ENCODE data around the gene YBX3.

YBX3 gene

GRCh38 chr12:10668526-10668925 is 54.6 kb downstream of the YBX3 start:
- no peak for DNase-seq

DNA sequence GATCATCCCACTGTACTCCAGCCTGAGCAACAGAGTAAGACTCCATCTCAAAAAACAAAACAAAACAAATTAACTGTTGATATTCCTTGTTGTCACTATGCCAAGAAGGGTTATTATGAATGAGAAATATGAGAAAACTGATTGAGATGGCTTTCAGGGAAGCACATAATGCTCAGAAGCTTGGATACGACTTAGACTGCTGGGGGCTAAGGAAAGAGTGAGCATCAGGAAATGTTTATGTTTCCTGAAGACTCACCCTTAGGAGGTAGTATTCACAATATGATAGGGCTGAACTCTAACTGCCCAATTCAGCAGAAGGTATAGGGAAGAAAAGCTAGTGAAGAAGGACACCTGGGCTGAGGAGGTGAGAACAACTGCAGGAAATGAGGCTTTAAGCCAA is 55.5 kb downstream of the YBX3 start:
- DNase-seq = no peak

DNA sequence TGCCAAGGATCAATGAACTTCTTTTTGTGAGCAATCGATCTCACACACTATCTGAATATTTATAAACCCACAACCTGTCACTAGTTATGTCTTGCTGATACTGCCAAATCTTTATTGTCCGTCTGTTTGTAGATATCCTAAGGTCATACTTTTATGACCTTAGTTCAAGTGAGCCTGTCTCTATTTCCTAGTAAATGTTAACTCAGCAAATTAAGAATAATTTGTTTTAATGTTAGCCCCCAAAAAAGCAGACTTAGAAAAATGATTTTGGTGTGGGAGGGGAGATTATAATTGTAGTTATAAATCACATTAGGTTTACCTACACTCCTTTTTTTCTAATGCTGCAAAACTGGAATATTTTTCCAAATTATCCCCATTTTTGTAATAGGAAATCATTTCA is 58.6 kb downstream of the YBX3 start:
- no peak for DNase-seq

DNA sequence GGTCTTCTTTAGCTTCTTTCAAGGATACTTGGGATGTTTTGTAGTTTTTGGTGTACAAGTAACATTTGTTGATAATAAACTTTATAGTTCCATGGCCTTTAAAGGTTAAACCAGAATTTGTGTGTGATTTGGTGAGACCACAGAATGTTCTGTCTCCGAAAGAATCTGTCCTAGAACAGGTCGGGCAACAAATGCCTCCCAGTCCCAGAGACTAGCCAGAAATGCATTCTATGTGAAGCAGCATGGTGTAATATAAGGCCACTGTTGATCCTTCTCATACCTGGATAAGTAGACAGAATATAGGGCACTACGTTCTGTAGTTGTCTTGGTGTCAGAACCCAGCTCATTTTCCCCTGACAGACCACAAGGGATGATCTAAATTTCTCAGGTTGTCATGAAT is 59.3 kb downstream of the YBX3 start:
- no peak for DNase-seq

DNA sequence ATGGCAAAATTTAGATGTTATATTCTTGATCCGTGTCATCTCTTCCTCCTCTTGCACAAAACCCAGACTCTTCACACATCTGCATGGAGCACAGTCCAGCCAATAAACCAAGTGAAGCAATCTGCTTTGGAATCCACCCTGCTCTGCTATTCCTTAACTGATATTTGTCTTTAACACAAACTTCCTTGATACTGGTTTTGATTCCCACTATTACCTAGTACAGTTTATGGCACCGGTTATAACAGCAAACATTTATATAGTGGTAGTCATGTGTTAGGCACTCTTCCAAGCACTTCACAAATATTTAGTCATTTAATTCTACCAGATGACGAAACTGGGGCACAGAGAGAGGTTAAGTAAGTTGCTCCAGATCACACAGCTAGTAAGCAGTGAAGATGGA is 61.8 kb downstream of the YBX3 start:
- DNase-seq = no peak

- no peak for DNase-seq
Observed at GRCh38 chr12:10654003-10654402, 69.1 kb downstream of the YBX3 start.

DNA sequence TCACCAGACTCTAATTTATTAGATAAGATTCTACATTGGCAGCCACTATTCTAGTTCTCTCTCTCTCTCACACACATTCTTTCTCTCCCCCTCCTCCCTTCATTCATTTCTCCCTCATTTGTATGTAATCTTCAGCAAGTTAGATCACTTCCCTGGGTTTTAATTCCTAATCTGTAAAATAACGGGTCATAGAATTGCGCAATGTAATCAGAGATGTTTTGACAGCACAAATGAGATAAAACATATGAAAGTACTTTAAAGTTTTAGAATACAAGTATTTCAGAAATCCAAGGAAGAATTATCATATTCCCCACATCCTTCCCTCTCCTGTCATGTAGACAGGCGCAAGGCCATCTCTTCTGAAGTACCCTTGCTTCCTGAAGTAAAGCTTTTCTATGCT is 70.9 kb downstream of the YBX3 start:
- no peak for DNase-seq

Data from inflammatory macrophage treated with lipopolysaccharide for 4 hours (primary cell).